Stimulated activated CD4-positive, alpha-beta T cell treated with anti-CD3 and anti-CD28 coated beads, Interleukin-1b, Interleukin-23, amount 100 ng/mL, for 48 hours (primary cell): ENCODE data around the gene PER1.
"Not testable (repeated sequence)": the region's sequence is repeated elsewhere in the genome, so short reads cannot be mapped to it uniquely, and the experiment has no call there.

Source experiments
- DNase-seq: peaks from one replicate; pipeline ENCODE4 v3.0.0-alpha.2; 2020

Gene PER1

GRCh38 chr17:8118769-8119580 lies 33.2 kb downstream of the PER1 start:
- peak; percentile 87 for DNase-seq

GRCh38 chr17:8117980-8118768 lies 34.0 kb downstream of the PER1 start, which contains the start of gene ALOXE3:
ALOXE3 (minus strand) TSS chr17:8118514; CDS start chr17:8117990, 524 bp downstream.
- DNase-seq = peak; percentile 29

- DNase-seq = no peak
These were observed 34.7 kb downstream of the PER1 start for GRCh38 chr17:8117367-8117979.

- DNase-seq = no peak
These were observed 35.4 kb downstream of the PER1 start for GRCh38 chr17:8116776-8117175.

- DNase-seq = no peak
These were observed 41.3 kb downstream of the PER1 start for GRCh38 chr17:8110907-8111306.

- no peak for DNase-seq
These were observed 41.8 kb downstream of the PER1 start for GRCh38 chr17:8110456-8110804.

- peak; percentile 73 for DNase-seq
These were observed 42.3 kb downstream of the PER1 start for GRCh38 chr17:8109661-8110455.

- no peak for DNase-seq
These were observed 43.1 kb downstream of the PER1 start for GRCh38 chr17:8108972-8109660.

GRCh38 chr17:8106980-8107379 lies 45.2 kb downstream of the PER1 start:
- DNase-seq = not testable (repeated sequence)

- DNase-seq = no peak
These were observed 46.2 kb downstream of the PER1 start for GRCh38 chr17:8105957-8106398.

GRCh38 chr17:8104911-8105310 lies 47.3 kb downstream of the PER1 start:
- DNase-seq = no peak

- DNase-seq = no peak
These were observed 48.7 kb downstream of the PER1 start for GRCh38 chr17:8103549-8103948.

GRCh38 chr17:8101721-8102120 lies 50.5 kb downstream of the PER1 start:
- no peak for DNase-seq

- DNase-seq = no peak
These were observed 51.4 kb downstream of the PER1 start for GRCh38 chr17:8100763-8101162.

GRCh38 chr17:8100111-8100510 lies 52.1 kb downstream of the PER1 start:
- DNase-seq = no peak

GRCh38 chr17:8096541-8096940 lies 55.7 kb downstream of the PER1 start:
- DNase-seq = no peak

GRCh38 chr17:8095361-8095760 lies 56.8 kb downstream of the PER1 start:
- DNase-seq = no peak

GRCh38 chr17:8091033-8091687 lies 61.0 kb downstream of the PER1 start:
- DNase-seq = no peak
